Spleen (tissue), 11 donors: ENCODE measurements around the gene RPP25. TPM values are rescaled to one million over a fixed set of nuclear protein-coding genes. Genes with fewer than 3 reads are reported as not detected.

Source experiments
- DNase-seq: peaks from one replicate; pipeline ENCODE4 v3.0.0-alpha.2; 2020
- H3K27ac ChIP-seq, 8 donors: fragments of 200-600 bp; sonication (generic) in 7 of 8; 1 replicate in 4 of 8; 2 replicates in 4 of 8; pipeline versions ENCODE4 v1.5.0 to v1.8.0; 2016 to 2021; ENCODE audit warnings: inconsistent platforms in 4 of 8, mild to moderate bottlenecking in 4 of 8, moderate library complexity in 1 of 8
- H3K27me3 ChIP-seq, 7 donors: fragments of 200-600 bp; sonication (generic) in 6 of 7; replicated peaks in 1 of 7; 1 replicate in 4 of 7; 2 replicates in 3 of 7; pipeline versions ENCODE4 v1.5.0 to v1.8.0; 2016 to 2021; ENCODE audit warnings: inconsistent platforms in 3 of 7, mild to moderate bottlenecking in 1 of 7
- H3K36me3 ChIP-seq, 6 donors: fragments of 200-600 bp; sonication (generic) in 5 of 6; 1 replicate in 4 of 6; 2 replicates in 2 of 6; pipeline versions ENCODE4 v1.5.0 to v1.8.0; 2016 to 2021; ENCODE audit warnings: inconsistent platforms in 2 of 6
- H3K4me1 ChIP-seq, 6 donors: fragments of 200-600 bp; sonication (generic) in 5 of 6; 1 replicate in 3 of 6; 2 replicates in 3 of 6; pipeline versions ENCODE4 v1.5.0 to v1.8.0; 2016 to 2021; ENCODE audit warnings: inconsistent platforms in 3 of 6
- H3K4me3 ChIP-seq, 8 donors: fragments of 200-600 bp; sonication (generic) in 7 of 8; 1 replicate in 4 of 8; 2 replicates in 4 of 8; pipeline versions ENCODE4 v1.5.0 to v1.8.0; 2016 to 2021; ENCODE audit warnings: inconsistent platforms in 4 of 8, mild to moderate bottlenecking in 4 of 8, moderate library complexity in 2 of 8
- H3K9me3 ChIP-seq, 8 donors: fragments of 200-600 bp; sonication (generic) in 7 of 8; 1 replicate in 4 of 8; 2 replicates in 4 of 8; pipeline versions ENCODE4 v1.5.0 to v1.8.0; 2016 to 2021; ENCODE audit warnings: inconsistent platforms in 4 of 8
- POLR2A ChIP-seq, 3 donors: fragments of 450-650 bp; IDR thresholded peaks; one replicate each; pipeline ENCODE4 v1.5.1; 2017; ENCODE audit warnings: antibody characterized with exemption in 3 of 3, mild to moderate bottlenecking in 1 of 3
- POLR2AphosphoS5 ChIP-seq, 3 donors: sonication (generic); formaldehyde crosslinking; IDR thresholded peaks; one replicate each; pipeline ENCODE4 v1.5.1; 2017; ENCODE audit warnings: antibody characterized with exemption in 3 of 3
- WGBS, 5 donors: extraction: QIAGEN DNeasy Blood & Tissue Kit in 3 of 5; methylation state at CpG; one replicate each; pipeline versions ENCODE4 v1.1.5 to v1.1.7; 2013 to 2018; 5-methylcytosine and 5-hydroxymethylcytosine counted together
- intact Hi-C: fragments of 100-400 bp; cut with DNase I; formaldehyde crosslinking; loops from one replicate; pipeline ENCODE4 v1.15.0; 2023; ENCODE audit warnings: low total_unique reads
- polyA plus RNA-seq, 3 donors: library from polyadenylated mRNA; stranded (reverse); fragments of 200-250 nt; gene quantifications; one replicate each; pipeline ENCODE4 v1.2.1, GENCODE V29; 2013
- total RNA-seq, 7 donors: library from RNA; depleted of rRNA in 3 of 7; stranded (reverse); fragments of >200 nt in 3 of 7; fragmentation: NEBNext Ultra II Directional in 4 of 7; extraction: Animal tissue kit (Norgen Biotek cat#: 25700) in 4 of 7; gene quantifications; one replicate each; pipeline versions ENCODE4 v1.1.0 to v1.2.1, GENCODE V29; 2016 to 2021
- TF ChIP-seq, protein P1 (sequence below), 11 experiments: fragments of 200-600 bp in 7 of 11; fragments of 450-650 bp in 4 of 11; sonication (generic) in 4 of 11; IDR thresholded peaks in 8 of 11; conservative IDR thresholded peaks in 3 of 11; 1 replicate in 7 of 11; 2 replicates in 4 of 11; pipeline versions ENCODE4 v1.4.0 to v1.8.0; 2016 to 2021; ENCODE audit warnings: antibody characterized with exemption in 11 of 11, inconsistent platforms in 4 of 11, mild to moderate bottlenecking in 1 of 11
- donor health status: healthy with polysubstance abuse.
- donor health status: DM: no; HTN: no; CAD: no; lungs with moderate emphysema.
- donor health status: DM: no; HTN: no; CAD: no.
- donor health status: Bipolar disorder and iron deficiency.
- donor health status: healthy.
- donor health status: DM: no; HTN: no; CAD: no.
- donor health status: DM: yes; HTN: yes; CAD: no.

The RPP25 gene
- total and polyA plus RNA-seq, 10 donors = 4.6 to 18.9 (median 12.2) TPM

- no peak overlapping the region for H3K4me3 ChIP-seq
- no peak overlapping the region for H3K27ac ChIP-seq
- H3K27me3 ChIP-seq = peaks cover 0 to 61% (median 0%) of the 10 kb centered on the region in 7 donors
- no peaks in the 10 kb centered on the region for H3K36me3 ChIP-seq
- H3K4me1 ChIP-seq = no peaks in the 10 kb centered on the region
- DNase-seq = peak; percentile 6
- no peaks in the 10 kb centered on the region for H3K9me3 ChIP-seq
- intact Hi-C loops = no loop called here
- no peak for TF ChIP-seq POLR2A (IDR thresholded peaks at IDR 0.05)
- TF ChIP-seq, protein P1, sequence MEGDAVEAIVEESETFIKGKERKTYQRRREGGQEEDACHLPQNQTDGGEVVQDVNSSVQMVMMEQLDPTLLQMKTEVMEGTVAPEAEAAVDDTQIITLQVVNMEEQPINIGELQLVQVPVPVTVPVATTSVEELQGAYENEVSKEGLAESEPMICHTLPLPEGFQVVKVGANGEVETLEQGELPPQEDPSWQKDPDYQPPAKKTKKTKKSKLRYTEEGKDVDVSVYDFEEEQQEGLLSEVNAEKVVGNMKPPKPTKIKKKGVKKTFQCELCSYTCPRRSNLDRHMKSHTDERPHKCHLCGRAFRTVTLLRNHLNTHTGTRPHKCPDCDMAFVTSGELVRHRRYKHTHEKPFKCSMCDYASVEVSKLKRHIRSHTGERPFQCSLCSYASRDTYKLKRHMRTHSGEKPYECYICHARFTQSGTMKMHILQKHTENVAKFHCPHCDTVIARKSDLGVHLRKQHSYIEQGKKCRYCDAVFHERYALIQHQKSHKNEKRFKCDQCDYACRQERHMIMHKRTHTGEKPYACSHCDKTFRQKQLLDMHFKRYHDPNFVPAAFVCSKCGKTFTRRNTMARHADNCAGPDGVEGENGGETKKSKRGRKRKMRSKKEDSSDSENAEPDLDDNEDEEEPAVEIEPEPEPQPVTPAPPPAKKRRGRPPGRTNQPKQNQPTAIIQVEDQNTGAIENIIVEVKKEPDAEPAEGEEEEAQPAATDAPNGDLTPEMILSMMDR (IDR thresholded peaks at IDR 0.05 in 8 of 11, conservative IDR thresholded peaks at IDR 0.05 in 3 of 11) = no peak
- no peak for TF ChIP-seq POLR2AphosphoS5 (IDR thresholded peaks at IDR 0.05)
- 91 to 95% (median 94%) methylated on average over 1 of the region's 1 CpG for WGBS, 5 donors
Measured at GRCh38 chr15:74978077-74978476, 21.5 kb upstream of the RPP25 start.

GRCh38 chr15:74977599-74977998, 21.0 kb upstream of the RPP25 start:
- Histone ChIP-seq H3K36me3 (no peaks in the 10 kb centered on the region), H3K9me3 (no peaks in the 10 kb centered on the region), H3K27ac (no peak overlapping the region), H3K27me3 (peaks cover 0 to 61% (median 0%) of the 10 kb centered on the region in 7 donors), H3K4me1 (no peaks in the 10 kb centered on the region), H3K4me3 (no peak overlapping the region)
- no peak for DNase-seq
- TF ChIP-seq, protein P1 (IDR thresholded peaks at IDR 0.05 in 8 of 11, conservative IDR thresholded peaks at IDR 0.05 in 3 of 11) = no peak
- no peak for TF ChIP-seq POLR2AphosphoS5 (IDR thresholded peaks at IDR 0.05)
- intact Hi-C loops = no loop called here
- WGBS, 5 donors = 47 to 80% (median 64%) methylated on average over 4 of the region's 4 CpGs

GRCh38 chr15:74976159-74976558, 19.6 kb upstream of the RPP25 start:
- TF ChIP-seq POLR2A (IDR thresholded peaks at IDR 0.05) (no peak), POLR2AphosphoS5 (IDR thresholded peaks at IDR 0.05) (no peak)
- TF ChIP-seq, protein P1 (IDR thresholded peaks at IDR 0.05 in 8 of 11, conservative IDR thresholded peaks at IDR 0.05 in 3 of 11) = no peak
- Histone ChIP-seq H3K27ac (no peak overlapping the region), H3K4me1 (no peaks in the 10 kb centered on the region), H3K9me3 (no peaks in the 10 kb centered on the region), H3K4me3 (no peak overlapping the region), H3K36me3 (no peaks in the 10 kb centered on the region), H3K27me3 (peaks cover 0 to 54% (median 0%) of the 10 kb centered on the region in 7 donors)
- DNase-seq = peak; percentile 22
- intact Hi-C loops = no loop called here
- WGBS, 5 donors = 77 to 88% (median 81%) methylated on average over 1 of the region's 1 CpG

DNA sequence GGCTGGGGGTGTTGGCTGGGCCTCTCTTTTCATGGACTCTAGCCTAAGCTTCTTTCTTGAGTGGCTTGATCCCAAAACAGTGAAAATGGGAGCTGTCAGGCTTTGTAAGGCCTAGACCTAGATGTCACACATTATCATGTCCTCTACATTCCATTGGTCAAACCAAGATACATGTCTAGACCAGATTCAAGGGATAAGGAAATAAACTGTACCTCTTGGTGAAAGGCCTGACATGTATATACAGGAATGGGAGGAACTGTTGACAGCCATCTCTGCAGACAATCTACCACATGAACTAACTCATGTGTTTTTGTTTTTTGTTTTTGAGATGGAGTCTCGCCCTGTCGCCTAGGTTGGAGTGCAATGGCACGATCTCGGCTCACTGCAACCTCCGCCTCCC, 11.1 kb upstream of the RPP25 start:
- Histone ChIP-seq H3K4me1 (peaks cover 0 to 13% (median 0%) of the 10 kb centered on the region in 6 donors), H3K36me3 (no peaks in the 10 kb centered on the region), H3K9me3 (no peaks in the 10 kb centered on the region), H3K27ac (no peak overlapping the region), H3K27me3 (peaks cover 0 to 2% (median 0%) of the 10 kb centered on the region in 7 donors), H3K4me3 (no peak overlapping the region)
- DNase-seq = no peak
- TF ChIP-seq POLR2A (IDR thresholded peaks at IDR 0.05) = no peak
- TF ChIP-seq POLR2AphosphoS5 (IDR thresholded peaks at IDR 0.05) = no peak
- TF ChIP-seq, protein P1 (IDR thresholded peaks at IDR 0.05 in 8 of 11, conservative IDR thresholded peaks at IDR 0.05 in 3 of 11) = no peak
- 82 to 98% (median 97%) methylated on average over 5 of the region's 5 CpGs for WGBS, 5 donors
- intact Hi-C loops = no loop called here
